DOHH2 (cell line): ENCODE results near the gene L3MBTL4.

ENCODE experiments used
- EZH2phosphoT487 ChIP-seq: fragments of 200-600 bp; sonication (generic); IDR thresholded peaks from 2 replicates; pipeline ENCODE4 v1.6.1; 2017; ENCODE audit warnings: borderline replicate concordance, mild to moderate bottlenecking, antibody characterized with exemption, low read length, moderate library complexity, mixed read lengths
- TF ChIP-seq, protein P1 (sequence below): fragments of 200-600 bp; sonication (generic); IDR thresholded peaks from one replicate; pipeline ENCODE4 v1.5.1; 2014; ENCODE audit warnings: antibody characterized with exemption, mild to moderate bottlenecking, low read depth, low read length; ENCODE audit not compliant: poor library complexity, severe bottlenecking

- TF ChIP-seq, protein P1, sequence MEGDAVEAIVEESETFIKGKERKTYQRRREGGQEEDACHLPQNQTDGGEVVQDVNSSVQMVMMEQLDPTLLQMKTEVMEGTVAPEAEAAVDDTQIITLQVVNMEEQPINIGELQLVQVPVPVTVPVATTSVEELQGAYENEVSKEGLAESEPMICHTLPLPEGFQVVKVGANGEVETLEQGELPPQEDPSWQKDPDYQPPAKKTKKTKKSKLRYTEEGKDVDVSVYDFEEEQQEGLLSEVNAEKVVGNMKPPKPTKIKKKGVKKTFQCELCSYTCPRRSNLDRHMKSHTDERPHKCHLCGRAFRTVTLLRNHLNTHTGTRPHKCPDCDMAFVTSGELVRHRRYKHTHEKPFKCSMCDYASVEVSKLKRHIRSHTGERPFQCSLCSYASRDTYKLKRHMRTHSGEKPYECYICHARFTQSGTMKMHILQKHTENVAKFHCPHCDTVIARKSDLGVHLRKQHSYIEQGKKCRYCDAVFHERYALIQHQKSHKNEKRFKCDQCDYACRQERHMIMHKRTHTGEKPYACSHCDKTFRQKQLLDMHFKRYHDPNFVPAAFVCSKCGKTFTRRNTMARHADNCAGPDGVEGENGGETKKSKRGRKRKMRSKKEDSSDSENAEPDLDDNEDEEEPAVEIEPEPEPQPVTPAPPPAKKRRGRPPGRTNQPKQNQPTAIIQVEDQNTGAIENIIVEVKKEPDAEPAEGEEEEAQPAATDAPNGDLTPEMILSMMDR = no peak
- no peak for TF ChIP-seq EZH2phosphoT487
Measured at GRCh38 chr18:6024745-6025248, 389.9 kb downstream of the L3MBTL4 start.
